ENCODE results near the gene STYXL2. TPM values are rescaled to one million over a fixed set of nuclear protein-coding genes. Genes with fewer than 3 reads are reported as not detected.
A peak's percentile ranks its signal among the peaks of the same experiment; 100 is the strongest.

The STYXL2 gene
- total RNA-seq, 1 donor from 2014 or later = not detected

DNA sequence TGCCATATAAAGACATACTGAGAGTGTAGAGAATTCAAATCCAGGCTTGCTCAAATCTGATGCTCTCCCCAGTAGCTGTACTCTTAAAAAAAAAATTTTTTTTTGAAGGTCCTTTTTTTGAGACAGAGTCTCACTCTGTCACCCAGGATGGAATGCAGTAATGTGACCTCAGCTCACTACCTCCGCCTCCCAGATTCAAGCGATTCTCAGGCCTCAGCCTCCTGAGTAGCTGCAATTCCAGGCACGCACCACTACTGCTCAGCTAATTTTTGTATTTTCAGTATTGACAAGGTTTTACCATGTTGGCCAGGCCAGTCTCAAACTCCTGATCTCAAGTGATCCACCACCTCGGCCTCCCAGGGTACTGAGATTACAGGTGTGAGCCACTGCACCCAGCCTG, 28.7 kb downstream of the STYXL2 start:
- no peaks in the 10 kb centered on the region for H3K27me3 ChIP-seq
- no peaks in the 10 kb centered on the region for H3K36me3 ChIP-seq
- TF ChIP-seq CTCF (IDR thresholded peaks at IDR 0.05) (no peak), POLR2A (IDR thresholded peaks at IDR 0.05) (no peak), POLR2AphosphoS5 (IDR thresholded peaks at IDR 0.05; ENCODE audit: insufficient read depth in 1 of 2, low read depth in 1 of 2) (no peak)
- H3K4me3 ChIP-seq = no peak overlapping the region
- intact Hi-C loops (cut with DNase I) = no loop called here
- peaks cover 10% of the 10 kb centered on the region for H3K4me1 ChIP-seq
- DNase-seq (ENCODE audit: extremely low spot score in 2 of 2) = peak in 1 of 2 donors; percentile 37
- H3K27ac ChIP-seq = no peak overlapping the region
- no peaks in the 10 kb centered on the region for H3K9me3 ChIP-seq

DNA sequence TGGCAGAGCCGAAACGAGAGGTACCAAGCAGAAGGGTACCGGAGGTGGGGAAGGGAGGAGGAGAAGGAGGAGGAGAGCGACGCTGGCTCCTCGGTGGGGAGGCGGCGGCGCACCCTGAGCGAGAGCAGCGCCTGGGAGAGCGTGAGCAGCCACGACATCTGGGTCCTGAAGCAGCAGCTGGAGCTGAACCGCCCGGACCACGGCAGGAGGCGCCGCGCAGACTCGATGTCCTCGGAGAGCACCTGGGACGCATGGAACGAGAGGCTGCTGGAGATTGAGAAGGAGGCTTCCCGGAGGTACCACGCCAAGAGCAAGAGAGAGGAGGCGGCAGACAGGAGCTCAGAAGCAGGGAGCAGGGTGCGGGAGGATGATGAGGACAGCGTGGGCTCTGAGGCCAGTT, 32.4 kb downstream of the STYXL2 start:
- Histone ChIP-seq H3K36me3 (no peaks in the 10 kb centered on the region), H3K4me3 (no peak overlapping the region), H3K27me3 (no peaks in the 10 kb centered on the region), H3K9me3 (no peaks in the 10 kb centered on the region), H3K4me1 (peaks cover 6% of the 10 kb centered on the region), H3K27ac (no peak overlapping the region)
- TF ChIP-seq POLR2A (IDR thresholded peaks at IDR 0.05) = no peak
- TF ChIP-seq POLR2AphosphoS5 (IDR thresholded peaks at IDR 0.05; ENCODE audit: insufficient read depth in 1 of 2, low read depth in 1 of 2) = no peak
- no peak for TF ChIP-seq CTCF (IDR thresholded peaks at IDR 0.05)
- intact Hi-C loops (cut with DNase I) = no loop called here
- DNase-seq (ENCODE audit: extremely low spot score in 2 of 2) = no peak

DNA sequence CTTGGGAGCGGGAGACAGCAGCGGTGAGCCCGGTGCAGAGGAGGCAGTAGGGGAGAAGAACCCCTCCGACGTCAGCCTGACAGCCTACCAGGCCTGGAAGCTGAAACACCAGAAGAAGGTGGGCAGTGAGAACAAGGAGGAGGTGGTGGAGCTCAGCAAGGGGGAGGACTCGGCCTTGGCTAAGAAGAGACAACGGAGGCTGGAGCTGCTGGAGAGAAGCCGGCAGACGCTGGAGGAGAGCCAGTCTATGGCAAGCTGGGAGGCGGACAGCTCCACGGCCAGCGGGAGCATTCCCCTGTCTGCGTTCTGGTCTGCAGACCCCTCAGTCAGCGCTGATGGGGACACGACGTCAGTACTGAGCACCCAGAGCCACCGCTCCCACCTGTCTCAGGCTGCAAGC, 32.9 kb downstream of the STYXL2 start:
- peak in 1 of 2 donors; percentile 34 for DNase-seq (ENCODE audit: extremely low spot score in 2 of 2)
- H3K9me3 ChIP-seq = no peaks in the 10 kb centered on the region
- H3K27ac ChIP-seq = no peak overlapping the region
- no peak overlapping the region for H3K4me3 ChIP-seq
- TF ChIP-seq CTCF (IDR thresholded peaks at IDR 0.05) (no peak), POLR2AphosphoS5 (IDR thresholded peaks at IDR 0.05; ENCODE audit: insufficient read depth in 1 of 2, low read depth in 1 of 2) (no peak), POLR2A (IDR thresholded peaks at IDR 0.05) (no peak)
- H3K4me1 ChIP-seq = peaks cover 1% of the 10 kb centered on the region
- H3K27me3 ChIP-seq = no peaks in the 10 kb centered on the region
- intact Hi-C loops (cut with DNase I) = no loop called here
- no peaks in the 10 kb centered on the region for H3K36me3 ChIP-seq

DNA sequence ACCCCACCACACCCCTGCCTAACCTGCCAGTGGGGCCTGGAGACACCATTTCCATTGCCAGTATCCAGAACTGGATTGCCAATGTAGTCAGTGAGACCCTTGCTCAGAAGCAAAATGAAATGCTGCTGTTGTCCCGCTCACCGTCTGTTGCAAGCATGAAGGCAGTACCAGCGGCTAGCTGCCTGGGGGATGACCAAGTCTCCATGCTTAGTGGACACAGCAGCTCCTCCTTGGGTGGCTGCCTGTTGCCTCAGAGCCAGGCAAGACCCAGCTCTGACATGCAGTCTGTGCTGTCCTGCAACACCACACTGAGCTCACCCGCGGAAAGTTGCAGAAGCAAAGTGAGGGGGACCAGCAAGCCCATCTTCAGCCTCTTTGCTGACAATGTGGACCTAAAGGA, 33.4 kb downstream of the STYXL2 start:
- TF ChIP-seq POLR2AphosphoS5 (IDR thresholded peaks at IDR 0.05; ENCODE audit: insufficient read depth in 1 of 2, low read depth in 1 of 2) (no peak), CTCF (IDR thresholded peaks at IDR 0.05) (no peak), POLR2A (IDR thresholded peaks at IDR 0.05) (no peak)
- H3K4me3 ChIP-seq = no peak overlapping the region
- DNase-seq (ENCODE audit: extremely low spot score in 2 of 2) = peak in 1 of 2 donors; percentile 65
- H3K9me3 ChIP-seq = no peaks in the 10 kb centered on the region
- no peaks in the 10 kb centered on the region for H3K4me1 ChIP-seq
- no peaks in the 10 kb centered on the region for H3K27me3 ChIP-seq
- H3K36me3 ChIP-seq = no peaks in the 10 kb centered on the region
- no peak overlapping the region for H3K27ac ChIP-seq
- intact Hi-C loops (cut with DNase I) = no loop called here

DNA sequence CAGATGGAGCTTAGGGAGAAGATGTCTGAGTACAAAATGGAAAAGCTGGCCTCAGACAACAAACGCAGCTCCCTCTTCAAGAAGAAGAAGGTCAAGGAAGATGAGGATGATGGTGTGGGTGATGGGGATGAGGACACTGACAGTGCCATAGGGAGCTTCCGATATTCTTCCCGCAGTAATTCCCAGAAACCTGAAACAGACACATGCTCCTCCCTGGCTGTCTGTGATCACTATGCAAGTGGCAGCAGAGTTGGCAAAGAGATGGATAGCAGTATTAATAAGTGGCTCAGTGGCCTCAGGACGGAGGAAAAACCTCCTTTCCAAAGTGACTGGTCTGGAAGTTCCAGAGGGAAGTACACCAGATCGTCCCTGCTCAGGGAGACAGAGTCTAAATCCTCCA, 33.8 kb downstream of the STYXL2 start:
- Histone ChIP-seq H3K27me3 (no peaks in the 10 kb centered on the region), H3K4me3 (no peak overlapping the region), H3K27ac (no peak overlapping the region), H3K36me3 (no peaks in the 10 kb centered on the region), H3K4me1 (no peaks in the 10 kb centered on the region), H3K9me3 (no peaks in the 10 kb centered on the region)
- intact Hi-C loops (cut with DNase I) = no loop called here
- no peak for TF ChIP-seq CTCF (IDR thresholded peaks at IDR 0.05)
- peak in 1 of 2 donors; percentile 52 for DNase-seq (ENCODE audit: extremely low spot score in 2 of 2)
